ENCODE measurements around the gene PLCL2.
"Not testable (repeated sequence)": the region's sequence is repeated elsewhere in the genome, so short reads cannot be mapped to it uniquely, and the experiment has no call there.

- not testable (repeated sequence) for TF ChIP-seq CTCF (IDR thresholded peaks at IDR 0.05; ENCODE audit: low read length); EZH2 (optimal IDR thresholded peaks at IDR 0.05; ENCODE audit: low read depth, low read length); EZH2phosphoT487 (IDR thresholded peaks at IDR 0.05; ENCODE audit: low read length)
Measured at GRCh38 chr3:16980526-16980925, 95.8 kb downstream of the PLCL2 start.
